GM12878 (cell line): ENCODE results near the gene TRIM40. TPM values are rescaled to one million over a fixed set of nuclear protein-coding genes. Genes with fewer than 3 reads are reported as not detected.

Experiments
- ATAC-seq: fragments of 200-7000 bp; cut with Tn5 transposase; 3 replicates; pipeline ENCODE4 v1.9.1; 2020; ENCODE audit warnings: mild to moderate bottlenecking, moderate library complexity
- BruUV-seq: library from RNA; stranded (reverse); fragments of 400-500 nt; replicated peaks from 2 replicates; lab custom pipeline; 2021; lab: Mats Ljungman, UMichigan
- CTCF ChIA-PET: fragments of 300-600 bp; sonication (Branson Sonifier 250); formaldehyde crosslinking; extraction: SDS; loops from one replicate; lab custom pipeline; 2021; ENCODE audit warnings: inconsistent platforms; lab: Yijun Ruan, JAX
- POLR2A ChIA-PET: fragments of 350-600 bp; formaldehyde crosslinking; extraction: SDS; loops from one replicate; lab custom pipeline; 2021; ENCODE audit warnings: inconsistent platforms; lab: Charles Lee
- RAD21 ChIA-PET: fragments of 300-600 bp; sonication (Branson Sonifier 250); formaldehyde crosslinking; loops from one replicate; lab custom pipeline; 2023; ENCODE audit warnings: antibody characterized with exemption; ENCODE audit not compliant: unreplicated experiment; lab: Charles Lee
- SMC1A ChIA-PET: fragments of 300-600 bp; sonication (Branson Sonifier 250); formaldehyde crosslinking; loops from one replicate; lab custom pipeline; 2023; ENCODE audit not compliant: unreplicated experiment, uncharacterized antibody; lab: Charles Lee
- DNase-seq: peaks from one replicate; pipeline ENCODE4 v3.0.0-alpha.2; 2011; ENCODE audit warnings: low read depth, low spot score
- FAIRE-seq: peaks from 3 replicates; lab custom pipeline; 2011; peaks lifted over from hg19 to GRCh38; lab: Jason Lieb, UNC
- H2AFZ ChIP-seq: 2 replicates; pipeline ENCODE4 v1.6.0; 2011; ENCODE audit warnings: low read depth, low read length, control low read depth; ENCODE audit not compliant: control insufficient read depth
- H3K27ac ChIP-seq: 2 replicates; pipeline ENCODE4 v1.5.1; 2011; ENCODE audit warnings: control low read depth; ENCODE audit not compliant: control insufficient read depth, insufficient read depth
- H3K27me3 ChIP-seq, 2 experiments: replicated peaks in 1 of 2; 2 replicates each; pipeline versions ENCODE4 v1.6.0 to v1.6.1; 2011; ENCODE audit warnings: low read length in 1 of 2; ENCODE audit not compliant: control insufficient read depth in 2 of 2, insufficient read depth in 2 of 2
- H3K36me3 ChIP-seq, 2 experiments: 2 replicates each; pipeline ENCODE4 v1.5.1; 2011; ENCODE audit warnings: low read length in 1 of 2; ENCODE audit not compliant: control insufficient read depth in 2 of 2, insufficient read depth in 2 of 2
- H3K4me1 ChIP-seq: 2 replicates; pipeline ENCODE4 v1.6.1; 2011; ENCODE audit warnings: mild to moderate bottlenecking, low read length, moderate library complexity, mixed read lengths; ENCODE audit not compliant: control insufficient read depth, insufficient read depth
- H3K4me2 ChIP-seq: 2 replicates; pipeline ENCODE4 v1.6.0; 2011; ENCODE audit warnings: control low read depth; ENCODE audit not compliant: control insufficient read depth, insufficient read depth
- H3K4me3 ChIP-seq: fragments of 200-600 bp; sonication (generic); 2 replicates; pipeline ENCODE4 v1.5.1; 2016
- H3K79me2 ChIP-seq: 2 replicates; pipeline ENCODE4 v1.6.0; 2011; ENCODE audit warnings: low read length; ENCODE audit not compliant: control insufficient read depth, insufficient read depth
- H3K9ac ChIP-seq: 2 replicates; pipeline ENCODE4 v1.8.0; 2011; ENCODE audit warnings: low read length, control low read depth, mixed read lengths; ENCODE audit not compliant: control insufficient read depth, insufficient read depth
- H3K9me3 ChIP-seq: replicated peaks from 3 replicates; pipeline ENCODE4 v1.5.1; 2011; ENCODE audit warnings: mild to moderate bottlenecking, low read length; ENCODE audit not compliant: control insufficient read depth, insufficient read depth
- H4K20me1 ChIP-seq: 2 replicates; pipeline ENCODE4 v1.6.0; 2011; ENCODE audit not compliant: control insufficient read depth, insufficient read depth
- BACH1 ChIP-seq: fragments of 450-650 bp; IDR thresholded peaks from 2 replicates; pipeline ENCODE4 v1.6.1; 2017; ENCODE audit warnings: mild to moderate bottlenecking, borderline replicate concordance
- E2F8 ChIP-seq: fragments of 450-650 bp; IDR thresholded peaks from 2 replicates; pipeline ENCODE4 v1.6.1; 2018; ENCODE audit warnings: mild to moderate bottlenecking, low read depth, moderate library complexity; ENCODE audit not compliant: partially characterized antibody
- HDAC6 ChIP-seq: fragments of 200-600 bp; sonication (generic); IDR thresholded peaks from one replicate; pipeline ENCODE4 v1.8.0; 2017; ENCODE audit warnings: antibody characterized with exemption; ENCODE audit not compliant: unreplicated experiment
- HDGF ChIP-seq: fragments of 450-650 bp; IDR thresholded peaks from 2 replicates; pipeline ENCODE4 v1.6.1; 2016; ENCODE audit warnings: antibody characterized with exemption
- IKZF1 ChIP-seq: fragments of 450-650 bp; conservative IDR thresholded peaks from 2 replicates; pipeline ENCODE4 v1.6.1; 2017; ENCODE audit warnings: antibody characterized with exemption, mild to moderate bottlenecking
- PRDM15 ChIP-seq: fragments of 450-650 bp; formaldehyde crosslinking; IDR thresholded peaks from 2 replicates; pipeline ENCODE4 v1.4.0; 2020; ENCODE audit warnings: mild to moderate bottlenecking, moderate library complexity
- SMAD5 ChIP-seq: IDR thresholded peaks from 2 replicates; pipeline ENCODE4 v1.6.1; 2016; ENCODE audit warnings: antibody characterized with exemption, low read depth
- SREBF2 ChIP-seq: IDR thresholded peaks from 2 replicates; pipeline ENCODE4 v1.6.1; 2012; ENCODE audit warnings: mild to moderate bottlenecking, low read length
- SUZ12 ChIP-seq: fragments of 200-600 bp; sonication (generic); IDR thresholded peaks from one replicate; pipeline ENCODE4 v1.6.1; 2018; ENCODE audit warnings: antibody characterized with exemption, mild to moderate bottlenecking; ENCODE audit not compliant: unreplicated experiment
- ZNF687 ChIP-seq: fragments of 450-650 bp; IDR thresholded peaks from 2 replicates; pipeline ENCODE4 v1.6.1; 2017; ENCODE audit warnings: mild to moderate bottlenecking, moderate library complexity
- WGBS: methylation state at CpG from one replicate; pipeline ENCODE4 v1.1.6; 2016; ENCODE audit warnings: low lambda C conversion rate; ENCODE audit not compliant: insufficient replicate concordance, insufficient coverage; ENCODE audit errors: missing lambda C conversion rate; 5-methylcytosine and 5-hydroxymethylcytosine counted together
- in situ Hi-C: fragments of 300-500 bp; cut with MboI; formaldehyde crosslinking; loops from 9 replicates; pipeline ENCODE4 v1.14.3; 2018; ENCODE audit warnings: mixed read lengths
- intact Hi-C: fragments of 100-400 bp; cut with micrococcal nuclease; formaldehyde crosslinking; loops from one replicate; pipeline ENCODE4 v1.14.2; 2022; ENCODE audit not compliant: unreplicated experiment
- polyA plus RNA-seq, 11 experiments: library from polyadenylated mRNA; depleted of rRNA in 4 of 11; unstranded in 6 of 11; stranded (reverse) in 5 of 11; fragments of >200 nt; fragmentation: Nextera tagmentation in 4 of 11; fragmentation: Illumina TruSeq in 1 of 11; extraction: Ambion mirVana in 4 of 11; extraction: Trizol in 1 of 11; gene quantifications; 1 replicate in 1 of 11; 2 replicates in 10 of 11; pipeline versions ENCODE4 v1.2.1 to v1.2.3, GENCODE V29; 2011 to 2016; ENCODE audit warnings: inconsistent platforms in 2 of 11, missing spikeins in 2 of 11, low read depth in 1 of 11
- total RNA-seq, 4 experiments: library from RNA; depleted of rRNA in 3 of 4; stranded (reverse); fragments of >200 nt in 3 of 4; fragmentation: Illumina TruSeq in 1 of 4; extraction: Trizol in 1 of 4; gene quantifications; 2 replicates each; pipeline versions ENCODE4 v1.2.1 to v1.2.3, GENCODE V29; 2013 to 2021

Gene TRIM40
- total and polyA plus RNA-seq, 10 of the 15 experiments (the other 5 are each of a cell fraction or from before 2014, with no cell fraction given), result not detected

GRCh38 chr6:30150671-30151395, 14.9 kb downstream of the TRIM40 start:
- ChIA-PET POLR2A (no interaction called here), RAD21 (no interaction called here), CTCF (interaction anchor here (1.1 to 3.1 kb wide), 3 partner anchors 15 to 47 kb away, joined by 4 to 16 read pairs (median 4); no protein-coding TSS in a partner anchor), SMC1A (interaction anchor here (1.2 to 1.3 kb wide), 2 partner anchors 9 to 16 kb away, joined by 3 read pairs; no protein-coding TSS in a partner anchor)
- DNase-seq, result no peak
- Histone ChIP-seq H3K4me2 (no peak overlapping the region), H3K9ac (no peak overlapping the region), H3K4me3 (no peak overlapping the region), H3K27ac (no peak overlapping the region), H3K9me3 (no peaks in the 10 kb centered on the region), H4K20me1 (no peaks in the 10 kb centered on the region), H3K36me3 (no peaks in the 10 kb centered on the region), H2AFZ (no peak overlapping the region), H3K4me1 (no peaks in the 10 kb centered on the region; the same call in 1 of the 2 replicates), H3K79me2 (no peaks in the 10 kb centered on the region), H3K27me3 (peaks cover 0 to 1% of the 10 kb centered on the region in 2 experiments; a peak in 2 of 4 replicates)
- BruUV-seq, result no TSS peak
- intact Hi-C loops, result no loop called here
- in situ Hi-C loops, result no loop called here
- WGBS, result 57% methylated on average over 10 of the region's 10 CpGs
- ATAC-seq, result no peak
- FAIRE-seq, result no peak
- no peak for TF ChIP-seq SUZ12
- TF ChIP-seq PRDM15 (CRISPR knock-in tag), result no peak
- TF ChIP-seq SMAD5, result no peak
- no peak for TF ChIP-seq HDAC6
- no peak for TF ChIP-seq SREBF2
- no peak for TF ChIP-seq E2F8
- TF ChIP-seq HDGF, result no peak
- no peak for TF ChIP-seq ZNF687
- no peak for TF ChIP-seq BACH1
- no peak for TF ChIP-seq IKZF1
